Thyroid gland (tissue), 4 donors: ENCODE results near the gene PAXX. TPM values are rescaled to one million over a fixed set of nuclear protein-coding genes. Genes with fewer than 3 reads are reported as not detected.

Experiments used
- DNase-seq, 2 donors: peaks; one replicate each; pipeline ENCODE4 v3.0.0-alpha.2; 2019
- H3K27ac ChIP-seq, 3 donors: fragments of 200-600 bp; sonication (generic); 1 replicate in 2 of 3; 2 replicates in 1 of 3; pipeline ENCODE4 v1.5.1; 2016 to 2019; ENCODE audit warnings: mild to moderate bottlenecking in 1 of 3, moderate library complexity in 1 of 3
- H3K27me3 ChIP-seq: fragments of 200-600 bp; sonication (generic); one replicate; pipeline ENCODE4 v1.5.1; 2019
- H3K36me3 ChIP-seq, 2 donors: fragments of 200-600 bp; sonication (generic); one replicate each; pipeline ENCODE4 v1.5.1; 2016 to 2019
- H3K4me1 ChIP-seq, 2 donors: fragments of 200-600 bp; sonication (generic); one replicate each; pipeline ENCODE4 v1.5.1; 2017 to 2019
- H3K4me3 ChIP-seq, 3 donors: fragments of 200-600 bp; sonication (generic); replicated peaks in 1 of 3; 1 replicate in 2 of 3; 2 replicates in 1 of 3; pipeline ENCODE4 v1.5.1; 2016; ENCODE audit warnings: mild to moderate bottlenecking in 1 of 3
- H3K9me3 ChIP-seq: fragments of 200-600 bp; sonication (generic); one replicate; pipeline ENCODE4 v1.5.1; 2017
- CTCF ChIP-seq, 6 experiments: fragments of 200-600 bp in 3 of 6; fragments of 450-650 bp in 3 of 6; sonication (generic) in 3 of 6; IDR thresholded peaks; one replicate each; pipeline ENCODE4 v1.5.1; 2016 to 2019; ENCODE audit warnings: antibody characterized with exemption in 6 of 6, mild to moderate bottlenecking in 2 of 6, inconsistent platforms in 1 of 6, moderate library complexity in 1 of 6
- POLR2A ChIP-seq, 2 donors: fragments of 450-650 bp; IDR thresholded peaks; one replicate each; pipeline ENCODE4 v1.6.1; 2017; ENCODE audit warnings: antibody characterized with exemption in 2 of 2, mild to moderate bottlenecking in 2 of 2, moderate library complexity in 1 of 2
- WGBS, 2 donors: methylation state at CpG; one replicate each; pipeline ENCODE4 v1.1.5; 2017; 5-methylcytosine and 5-hydroxymethylcytosine counted together
- intact Hi-C: fragments of 100-400 bp; cut with DNase I; formaldehyde crosslinking; loops from one replicate; pipeline ENCODE4 v1.15.1; 2023
- total RNA-seq, 4 donors: library from RNA; depleted of rRNA; stranded (reverse); fragments of >200 nt; gene quantifications; one replicate each; pipeline ENCODE4 v1.2.3, GENCODE V29; 2016

Gene PAXX
- total RNA-seq, 4 donors from 2014 or later: 29.8 to 109 (median 50.7) TPM

DNA sequence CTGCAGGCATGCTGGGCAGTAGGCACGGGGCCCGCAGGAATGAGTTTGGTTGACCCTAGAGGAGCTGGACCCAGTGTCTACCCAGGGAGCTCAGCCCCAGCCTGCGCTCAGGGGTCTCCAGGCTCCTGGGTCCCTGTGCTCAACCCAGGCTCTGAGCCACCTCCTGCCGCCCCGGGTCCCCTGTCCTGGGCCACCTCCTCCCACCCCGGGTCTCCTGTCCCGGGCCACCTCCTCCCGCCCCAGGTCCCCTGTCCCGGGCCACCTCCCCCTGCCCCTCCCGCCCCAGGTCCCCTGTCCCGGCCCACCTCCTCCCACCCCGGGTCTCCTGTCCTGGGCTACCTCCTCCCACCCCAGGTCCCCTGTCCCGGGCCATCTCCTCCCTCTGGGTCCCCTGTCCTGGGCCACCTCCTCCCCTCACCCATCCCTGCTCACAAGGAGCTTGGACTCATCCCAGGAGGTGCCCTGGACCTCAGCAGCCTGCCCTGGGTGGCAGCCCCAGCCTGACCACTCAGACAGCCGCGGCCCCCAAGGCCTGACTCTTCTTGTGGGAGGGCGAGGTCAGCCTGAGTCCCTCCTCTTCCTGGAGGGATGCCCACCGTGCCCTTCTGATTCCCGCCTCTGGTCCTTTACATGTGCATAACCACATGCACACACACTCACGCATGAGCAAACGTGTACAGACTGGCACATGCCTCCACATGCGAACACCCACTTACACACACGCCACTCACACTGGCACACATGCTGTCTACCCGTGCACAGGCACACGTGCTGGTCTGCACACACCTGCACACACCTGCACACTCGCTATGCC, 37.7 kb upstream of the PAXX start:
- Histone ChIP-seq H3K27me3 (no peaks in the 10 kb centered on the region), H3K27ac (no peak overlapping the region), H3K4me1 (peaks cover 30 to 45% of the 10 kb centered on the region in 2 donors), H3K9me3 (no peaks in the 10 kb centered on the region), H3K36me3 (no peaks in the 10 kb centered on the region), H3K4me3 (no peak overlapping the region)
- TF ChIP-seq CTCF (IDR thresholded peaks at IDR 0.05) (no peak), POLR2A (IDR thresholded peaks at IDR 0.05) (no peak)
- no peak for DNase-seq
- intact Hi-C loops: loop anchor here (5.0 kb wide), 1 partner anchor 43 kb away; the partner anchor contains the start of gene CLIC3
- 86 to 87% methylated on average over 15 to 17 of the region's 25 CpGs for WGBS, 2 donors

DNA sequence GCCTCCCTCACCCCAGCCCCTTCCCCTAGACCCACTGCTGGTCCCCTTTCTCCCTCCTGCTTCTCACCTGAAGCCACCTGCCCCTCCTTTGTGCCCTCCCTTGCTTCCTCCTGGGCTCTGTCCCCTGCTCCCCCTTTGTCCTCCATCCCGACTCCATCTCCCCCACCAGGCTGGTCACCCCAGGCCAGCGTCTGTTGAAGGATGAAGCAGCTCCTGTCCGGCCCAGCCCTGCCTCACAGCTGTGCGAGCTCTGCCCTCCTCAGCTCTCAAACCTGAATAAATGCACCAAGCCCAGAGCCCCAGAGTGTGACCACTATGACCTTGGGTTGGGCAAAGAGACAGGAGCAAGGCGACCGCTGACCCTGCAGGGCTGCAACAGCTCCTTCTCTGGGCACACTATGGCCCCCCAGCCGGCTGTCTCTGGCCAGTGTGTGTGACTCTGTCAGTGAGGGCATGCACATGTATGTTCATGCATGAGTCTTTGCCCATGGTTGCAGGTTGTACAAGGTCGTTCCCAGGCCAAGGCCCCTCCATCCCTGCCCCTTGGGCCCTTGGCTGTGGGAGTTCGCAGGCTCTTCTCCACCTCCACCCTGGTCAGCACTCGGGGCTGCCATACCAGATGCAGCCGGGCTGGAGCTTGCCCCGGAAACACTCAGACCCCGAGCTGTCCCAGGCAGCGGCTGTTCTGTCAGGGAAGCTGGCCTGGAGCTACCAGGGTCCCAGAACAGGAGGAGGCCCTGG, 36.9 kb upstream of the PAXX start:
- no peak overlapping the region for H3K4me3 ChIP-seq
- no peaks in the 10 kb centered on the region for H3K36me3 ChIP-seq
- intact Hi-C loops: no loop called here
- 88 to 91% methylated on average over 6 to 7 of the region's 14 CpGs for WGBS, 2 donors
- no peaks in the 10 kb centered on the region for H3K9me3 ChIP-seq
- no peak for TF ChIP-seq CTCF (IDR thresholded peaks at IDR 0.05)
- TF ChIP-seq POLR2A (IDR thresholded peaks at IDR 0.05): no peak
- no peak overlapping the region for H3K27ac ChIP-seq
- no peak for DNase-seq
- H3K4me1 ChIP-seq: peaks cover 27 to 47% of the 10 kb centered on the region in 2 donors
- no peaks in the 10 kb centered on the region for H3K27me3 ChIP-seq

GRCh38 chr9:136955943-136956335, 36.3 kb upstream of the PAXX start:
- 93 to 94% methylated on average over 7 to 8 of the region's 9 CpGs for WGBS, 2 donors
- H3K36me3 ChIP-seq: no peaks in the 10 kb centered on the region
- H3K27ac ChIP-seq: no peak overlapping the region
- no peaks in the 10 kb centered on the region for H3K9me3 ChIP-seq
- intact Hi-C loops: no loop called here
- no peaks in the 10 kb centered on the region for H3K27me3 ChIP-seq
- peaks cover 24 to 46% of the 10 kb centered on the region in 2 donors for H3K4me1 ChIP-seq
- H3K4me3 ChIP-seq: no peak overlapping the region
- TF ChIP-seq CTCF (IDR thresholded peaks at IDR 0.05): no peak
- TF ChIP-seq POLR2A (IDR thresholded peaks at IDR 0.05): no peak
- DNase-seq: no peak

DNA sequence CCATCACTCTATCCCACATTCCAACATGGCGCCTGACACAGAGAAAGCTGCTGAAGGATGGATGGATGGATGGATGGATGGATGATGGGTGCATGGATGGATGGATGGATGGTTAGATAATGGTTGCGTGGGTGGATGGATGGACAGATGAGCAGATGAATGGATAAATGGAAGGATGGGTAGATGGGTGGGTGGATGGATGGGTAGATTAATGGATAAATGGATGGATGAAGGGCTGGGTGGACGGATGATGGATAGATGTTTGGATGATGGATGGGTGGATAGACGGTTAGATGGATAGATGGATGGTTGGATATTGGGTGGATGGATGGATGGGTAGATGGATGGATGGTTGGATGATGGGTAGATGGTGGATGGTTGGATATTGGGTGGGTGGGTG, 35.6 kb upstream of the PAXX start:
- no peak for DNase-seq
- intact Hi-C loops: no loop called here
- WGBS, 2 donors: 95 to 98% methylated on average over 4 of the region's 4 CpGs
- no peaks in the 10 kb centered on the region for H3K9me3 ChIP-seq
- no peaks in the 10 kb centered on the region for H3K36me3 ChIP-seq
- H3K4me1 ChIP-seq: peaks cover 19 to 46% of the 10 kb centered on the region in 2 donors
- no peaks in the 10 kb centered on the region for H3K27me3 ChIP-seq
- TF ChIP-seq CTCF (IDR thresholded peaks at IDR 0.05): no peak
- TF ChIP-seq POLR2A (IDR thresholded peaks at IDR 0.05): no peak
- no peak overlapping the region for H3K4me3 ChIP-seq
- H3K27ac ChIP-seq: no peak overlapping the region

- DNase-seq: no peak
- H3K27me3 ChIP-seq: no peaks in the 10 kb centered on the region
- no peaks in the 10 kb centered on the region for H3K9me3 ChIP-seq
- intact Hi-C loops: no loop called here
- TF ChIP-seq POLR2A (IDR thresholded peaks at IDR 0.05): no peak
- TF ChIP-seq CTCF (IDR thresholded peaks at IDR 0.05): no peak
- 84 to 86% methylated on average over 1 of the region's 1 CpG for WGBS, 2 donors
- no peak overlapping the region for H3K27ac ChIP-seq
- peaks cover 10 to 38% of the 10 kb centered on the region in 2 donors for H3K4me1 ChIP-seq
- H3K4me3 ChIP-seq: no peak overlapping the region
- no peaks in the 10 kb centered on the region for H3K36me3 ChIP-seq
Observed at GRCh38 chr9:136957461-136957860, 34.8 kb upstream of the PAXX start.
